C4-2B (cell line): ENCODE data around the gene SFT2D1.

Source experiments
- ZFX ChIP-seq: fragments of 450-650 bp; IDR thresholded peaks from 2 replicates; pipeline ENCODE4 v1.6.1; 2017
- TF ChIP-seq, protein P1 (sequence below): fragments of 450-650 bp; conservative IDR thresholded peaks from 2 replicates; pipeline ENCODE4 v1.5.1; 2017; ENCODE audit warnings: mild to moderate bottlenecking

DNA sequence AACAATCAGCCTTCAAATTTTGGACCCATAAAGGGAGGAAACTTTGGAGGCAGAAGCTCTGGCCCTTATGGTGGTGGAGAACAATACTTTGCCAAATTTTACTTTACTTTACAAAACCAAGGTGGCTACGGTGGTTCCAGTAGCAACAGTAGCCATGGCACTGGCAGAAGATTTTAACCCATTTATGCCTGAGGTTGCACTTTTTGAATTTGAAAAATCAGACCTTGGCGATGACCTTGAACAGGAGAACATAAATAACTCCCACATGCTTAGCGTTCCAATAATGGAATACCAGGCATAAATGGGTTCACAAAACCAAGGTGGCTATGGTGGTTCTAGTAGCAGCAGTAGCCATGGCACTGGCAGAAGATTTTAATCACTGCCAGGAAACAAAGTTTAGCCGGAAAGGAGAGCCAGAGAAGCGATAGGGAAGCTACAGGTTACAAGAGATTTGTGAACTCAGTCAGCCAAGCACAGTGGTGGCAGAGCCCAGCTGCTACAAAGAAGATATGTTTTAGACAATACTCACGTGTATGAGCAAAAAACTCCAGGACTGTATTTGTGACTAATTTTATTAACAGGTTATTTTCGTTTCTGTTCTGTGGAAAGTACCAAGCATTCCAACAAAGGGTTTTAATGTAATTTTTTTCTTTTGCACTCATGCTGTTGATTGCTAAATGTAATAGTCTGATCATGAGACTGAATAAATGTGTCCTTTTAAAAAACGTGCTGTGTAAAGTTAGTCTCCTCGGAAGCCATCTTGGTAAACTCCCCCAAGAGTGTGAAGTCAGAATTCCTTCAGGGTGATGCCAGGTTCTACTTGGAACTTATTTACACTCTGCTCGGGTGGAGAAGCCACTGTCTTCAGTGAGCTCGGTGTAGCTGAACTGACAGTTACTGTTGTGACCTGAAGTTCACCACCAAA lies 6.7 kb downstream of the SFT2D1 start:
- TF ChIP-seq, protein P1, sequence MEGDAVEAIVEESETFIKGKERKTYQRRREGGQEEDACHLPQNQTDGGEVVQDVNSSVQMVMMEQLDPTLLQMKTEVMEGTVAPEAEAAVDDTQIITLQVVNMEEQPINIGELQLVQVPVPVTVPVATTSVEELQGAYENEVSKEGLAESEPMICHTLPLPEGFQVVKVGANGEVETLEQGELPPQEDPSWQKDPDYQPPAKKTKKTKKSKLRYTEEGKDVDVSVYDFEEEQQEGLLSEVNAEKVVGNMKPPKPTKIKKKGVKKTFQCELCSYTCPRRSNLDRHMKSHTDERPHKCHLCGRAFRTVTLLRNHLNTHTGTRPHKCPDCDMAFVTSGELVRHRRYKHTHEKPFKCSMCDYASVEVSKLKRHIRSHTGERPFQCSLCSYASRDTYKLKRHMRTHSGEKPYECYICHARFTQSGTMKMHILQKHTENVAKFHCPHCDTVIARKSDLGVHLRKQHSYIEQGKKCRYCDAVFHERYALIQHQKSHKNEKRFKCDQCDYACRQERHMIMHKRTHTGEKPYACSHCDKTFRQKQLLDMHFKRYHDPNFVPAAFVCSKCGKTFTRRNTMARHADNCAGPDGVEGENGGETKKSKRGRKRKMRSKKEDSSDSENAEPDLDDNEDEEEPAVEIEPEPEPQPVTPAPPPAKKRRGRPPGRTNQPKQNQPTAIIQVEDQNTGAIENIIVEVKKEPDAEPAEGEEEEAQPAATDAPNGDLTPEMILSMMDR: no peak
- no peak for TF ChIP-seq ZFX
